ENCODE results near the gene WDR62.
A peak's percentile ranks its signal among the peaks of the same experiment; 100 is the strongest.
"Not testable (repeated sequence)": the region's sequence is repeated elsewhere in the genome, so short reads cannot be mapped to it uniquely, and the experiment has no call there.

The WDR62 gene

GRCh38 chr19:36040495-36040894, 14.2 kb upstream of the WDR62 start:
- DNase-seq: no peak

GRCh38 chr19:36041092-36041491, 13.6 kb upstream of the WDR62 start:
- not testable (repeated sequence) for DNase-seq

- DNase-seq: no peak
Observed at GRCh38 chr19:36041831-36042230, 12.9 kb upstream of the WDR62 start.

GRCh38 chr19:36043952-36044351, 10.7 kb upstream of the WDR62 start:
- no peak for DNase-seq

- DNase-seq: no peak
Observed at GRCh38 chr19:36046443-36047050, 8.2 kb upstream of the WDR62 start.

GRCh38 chr19:36047835-36048234, 6.9 kb upstream of the WDR62 start:
- no peak for DNase-seq

GRCh38 chr19:36049080-36049698, 5.5 kb upstream of the WDR62 start:
- no peak for DNase-seq

GRCh38 chr19:36051236-36051635, 3.5 kb upstream of the WDR62 start:
- no peak for DNase-seq

GRCh38 chr19:36051637-36052036, 3.1 kb upstream of the WDR62 start:
- DNase-seq: no peak

- peak; percentile 100 for DNase-seq
Observed at GRCh38 chr19:36054119-36054732, 471 bp upstream of the WDR62 start, which contains the start of gene THAP8. Gene THAP8, minus strand, starts transcription at chr19:36054285. Its CDS starts 68 bp downstream, at chr19:36054217.

- no peak for DNase-seq
Observed at GRCh38 chr19:36058481-36059179, 3.9 kb downstream of the WDR62 start.

GRCh38 chr19:36059180-36059910, 4.6 kb downstream of the WDR62 start:
- DNase-seq: no peak

GRCh38 chr19:36060430-36060829, 5.7 kb downstream of the WDR62 start:
- peak in 1 of 2 donors; percentile 7 for DNase-seq

GRCh38 chr19:36061367-36061766, 6.7 kb downstream of the WDR62 start:
- DNase-seq: no peak

GRCh38 chr19:36064826-36065225, 10.1 kb downstream of the WDR62 start:
- no peak for DNase-seq

GRCh38 chr19:36067681-36068080, 13.0 kb downstream of the WDR62 start:
- DNase-seq: no peak

- DNase-seq: not testable (repeated sequence)
Observed at GRCh38 chr19:36068810-36069499, 14.3 kb downstream of the WDR62 start.

GRCh38 chr19:36072081-36072480, 17.4 kb downstream of the WDR62 start:
- DNase-seq: no peak

- DNase-seq: no peak
Observed at GRCh38 chr19:36073121-36073876, 18.6 kb downstream of the WDR62 start.

GRCh38 chr19:36079389-36079945, 24.8 kb downstream of the WDR62 start:
- DNase-seq: no peak

GRCh38 chr19:36081385-36081784, 26.7 kb downstream of the WDR62 start:
- DNase-seq: no peak

Measured in activated CD4-positive, alpha-beta T cell treated with anti-CD3 and anti-CD28 coated beads for 4 hours (primary cell).